Subcutaneous adipose tissue (tissue), 4 donors: Measurements from ENCODE around the gene GASK1B. TPM values are rescaled to one million over a fixed set of nuclear protein-coding genes. Genes with fewer than 3 reads are reported as not detected.

ENCODE experiments used
- CTCF ChIP-seq: fragments of 450-650 bp; IDR thresholded peaks from one replicate; pipeline ENCODE4 v1.5.1; 2016; ENCODE audit warnings: low read depth, mild to moderate bottlenecking, control low read depth, antibody characterized with exemption, moderate library complexity
- total RNA-seq, 4 donors: library from RNA; depleted of rRNA; stranded (reverse); fragments of >200 nt; gene quantifications; one replicate each; pipeline ENCODE4 v1.1.0, GENCODE V29; 2016

The GASK1B gene
- total RNA-seq, 4 donors from 2014 or later = 21.1 to 94.5 (median 74.6) TPM

GRCh38 chr4:158200214-158200613, 27.4 kb upstream of the GASK1B start:
- TF ChIP-seq CTCF = no peak

GRCh38 chr4:158197194-158197776, 24.5 kb upstream of the GASK1B start:
- no peak for TF ChIP-seq CTCF

- no peak for TF ChIP-seq CTCF
These were observed 22.5 kb upstream of the GASK1B start for GRCh38 chr4:158195297-158195696.

- TF ChIP-seq CTCF = no peak
These were observed 20.4 kb upstream of the GASK1B start for GRCh38 chr4:158193171-158193749.

- no peak for TF ChIP-seq CTCF
These were observed 19.8 kb upstream of the GASK1B start for GRCh38 chr4:158192439-158193158.

GRCh38 chr4:158190718-158191117, 17.9 kb upstream of the GASK1B start:
- TF ChIP-seq CTCF = no peak

- TF ChIP-seq CTCF = no peak
These were observed 16.6 kb upstream of the GASK1B start for GRCh38 chr4:158189422-158189821.
